OCI-LY3 (cell line): ENCODE data around the gene TSPAN14.

Experiments used
- EZH2phosphoT487 ChIP-seq: fragments of 200-600 bp; shearing (Covaris generic); IDR thresholded peaks from 2 replicates; pipeline ENCODE4 v1.6.1; 2018; ENCODE audit warnings: antibody characterized with exemption, mixed run types, low read depth
- TF ChIP-seq, protein P1 (sequence below): fragments of 200-600, 300-600 bp; sonication (generic); IDR thresholded peaks from 2 replicates; pipeline ENCODE4 v1.5.1; 2014; ENCODE audit warnings: antibody characterized with exemption, low read length, low read depth

DNA sequence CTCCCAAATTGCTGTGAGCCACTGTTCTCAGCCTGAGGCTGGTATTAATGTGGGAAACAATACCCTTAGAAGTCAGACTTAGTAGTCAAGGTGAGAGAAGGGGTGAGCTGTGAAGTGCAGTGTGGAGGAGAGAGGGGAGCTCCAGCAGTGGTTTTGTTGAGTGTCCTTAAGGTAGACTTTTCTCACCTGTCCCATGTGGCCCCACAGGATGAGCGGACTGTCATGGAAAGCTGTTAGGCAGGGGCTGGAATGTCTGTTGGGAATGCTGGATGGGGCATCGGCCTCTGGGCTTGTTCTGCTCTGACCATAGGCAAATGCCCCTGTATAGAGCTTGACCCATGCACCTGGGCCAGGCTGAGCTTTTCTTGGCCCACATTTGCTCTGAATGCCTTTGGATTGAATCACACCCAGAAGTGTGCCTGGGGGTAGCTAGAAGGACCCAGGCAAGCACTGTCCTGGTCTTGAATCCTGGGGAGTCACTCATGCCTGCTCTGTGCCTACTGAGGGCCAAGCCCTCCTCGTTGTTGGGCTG is 47.3 kb downstream of the TSPAN14 start:
- TF ChIP-seq, protein P1, sequence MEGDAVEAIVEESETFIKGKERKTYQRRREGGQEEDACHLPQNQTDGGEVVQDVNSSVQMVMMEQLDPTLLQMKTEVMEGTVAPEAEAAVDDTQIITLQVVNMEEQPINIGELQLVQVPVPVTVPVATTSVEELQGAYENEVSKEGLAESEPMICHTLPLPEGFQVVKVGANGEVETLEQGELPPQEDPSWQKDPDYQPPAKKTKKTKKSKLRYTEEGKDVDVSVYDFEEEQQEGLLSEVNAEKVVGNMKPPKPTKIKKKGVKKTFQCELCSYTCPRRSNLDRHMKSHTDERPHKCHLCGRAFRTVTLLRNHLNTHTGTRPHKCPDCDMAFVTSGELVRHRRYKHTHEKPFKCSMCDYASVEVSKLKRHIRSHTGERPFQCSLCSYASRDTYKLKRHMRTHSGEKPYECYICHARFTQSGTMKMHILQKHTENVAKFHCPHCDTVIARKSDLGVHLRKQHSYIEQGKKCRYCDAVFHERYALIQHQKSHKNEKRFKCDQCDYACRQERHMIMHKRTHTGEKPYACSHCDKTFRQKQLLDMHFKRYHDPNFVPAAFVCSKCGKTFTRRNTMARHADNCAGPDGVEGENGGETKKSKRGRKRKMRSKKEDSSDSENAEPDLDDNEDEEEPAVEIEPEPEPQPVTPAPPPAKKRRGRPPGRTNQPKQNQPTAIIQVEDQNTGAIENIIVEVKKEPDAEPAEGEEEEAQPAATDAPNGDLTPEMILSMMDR: no peak
- TF ChIP-seq EZH2phosphoT487: no peak
